GM23338 (cell line): ENCODE measurements around the gene SMR3A. TPM values are rescaled to one million over a fixed set of nuclear protein-coding genes. Genes with fewer than 3 reads are reported as not detected.

ENCODE experiments used
- ATAC-seq: fragments of 200-7000 bp; cut with Tn5 transposase; 3 replicates; pipeline ENCODE4 v1.9.1; 2020
- DNase-seq: peaks from one replicate; pipeline ENCODE4 v3.0.0-alpha.2; 2015; ENCODE audit warnings: low spot score
- H2AFZ ChIP-seq: fragments of 200-600 bp; sonication (generic); 2 replicates; pipeline ENCODE4 v1.8.0; 2016; ENCODE audit warnings: antibody characterized with exemption, mild to moderate bottlenecking, moderate library complexity
- H3F3A ChIP-seq: fragments of 200-600 bp; sonication (generic); replicated peaks from 2 replicates; pipeline ENCODE4 v1.8.0; 2017; ENCODE audit warnings: antibody characterized with exemption, mixed run types, low read depth
- H3K27ac ChIP-seq: fragments of 200-600 bp; sonication (generic); 2 replicates; pipeline ENCODE4 v1.6.1; 2016; ENCODE audit warnings: low read depth
- H3K27me3 ChIP-seq: fragments of 200-600 bp; sonication (generic); 2 replicates; pipeline ENCODE4 v1.8.0; 2016; ENCODE audit warnings: mild to moderate bottlenecking, mixed run types, moderate library complexity; ENCODE audit not compliant: insufficient read depth
- H3K36me3 ChIP-seq: fragments of 200-600 bp; sonication (generic); 2 replicates; pipeline ENCODE4 v1.8.0; 2016; ENCODE audit warnings: mild to moderate bottlenecking; ENCODE audit not compliant: insufficient read depth
- H3K4me1 ChIP-seq: fragments of 200-600 bp; sonication (generic); 2 replicates; pipeline ENCODE4 v1.8.0; 2016; ENCODE audit warnings: mild to moderate bottlenecking, moderate library complexity; ENCODE audit not compliant: insufficient read depth
- H3K4me2 ChIP-seq: fragments of 200-600 bp; sonication (generic); 2 replicates; pipeline ENCODE4 v1.7.1; 2017; ENCODE audit warnings: mixed run types
- H3K4me3 ChIP-seq: fragments of 200-600 bp; sonication (generic); 2 replicates; pipeline ENCODE4 v1.6.1; 2016; ENCODE audit warnings: mixed run types
- H3K79me2 ChIP-seq: fragments of 200-600 bp; sonication (generic); replicated peaks from 2 replicates; pipeline ENCODE4 v1.8.0; 2017; ENCODE audit warnings: mild to moderate bottlenecking; ENCODE audit not compliant: insufficient read depth
- H3K9me2 ChIP-seq: fragments of 200-600 bp; sonication (generic); 2 replicates; pipeline ENCODE4 v1.8.0; 2017; ENCODE audit not compliant: insufficient read depth
- H4K20me1 ChIP-seq: fragments of 200-600 bp; sonication (generic); replicated peaks from 2 replicates; pipeline ENCODE4 v1.8.0; 2017; ENCODE audit warnings: mild to moderate bottlenecking; ENCODE audit not compliant: insufficient read depth
- H3K27ac Mint-ChIP-seq: 2 replicates; pipeline ENCODE4 v1.8.0; 2020; ENCODE audit warnings: inconsistent platforms, mild to moderate bottlenecking, moderate library complexity, mixed read lengths
- H3K27me3 Mint-ChIP-seq: 3 replicates; pipeline ENCODE4 v1.8.0; 2022; ENCODE audit warnings: low read depth, mild to moderate bottlenecking, moderate library complexity, mixed read lengths, inconsistent platforms; ENCODE audit not compliant: insufficient read depth, poor library complexity
- H3K36me3 Mint-ChIP-seq: 3 replicates; pipeline ENCODE4 v1.8.0; 2021; ENCODE audit warnings: low read depth, mild to moderate bottlenecking, inconsistent platforms, moderate library complexity, mixed read lengths
- H3K4me1 Mint-ChIP-seq: 3 replicates; pipeline ENCODE4 v1.8.0; 2020; ENCODE audit warnings: mild to moderate bottlenecking, inconsistent platforms, mixed read lengths
- H3K4me3 Mint-ChIP-seq: 3 replicates; pipeline ENCODE4 v1.8.0; 2021; ENCODE audit warnings: moderate library complexity, mild to moderate bottlenecking, inconsistent platforms, mixed read lengths
- H3K9me3 Mint-ChIP-seq: 3 replicates; pipeline ENCODE4 v1.8.0; 2020; ENCODE audit warnings: moderate library complexity, mild to moderate bottlenecking, inconsistent platforms, mixed read lengths
- CTCF ChIP-seq, 2 experiments: fragments of 200-600 bp in 1 of 2; sonication (generic) in 1 of 2; conservative IDR thresholded peaks; 2 replicates each; pipeline versions ENCODE4 v1.5.1 to v1.6.1; 2016 to 2017; ENCODE audit warnings: antibody characterized with exemption in 2 of 2, low read depth in 2 of 2, mild to moderate bottlenecking in 2 of 2, moderate library complexity in 1 of 2
- EZH2 ChIP-seq: fragments of 200-600 bp; sonication (generic); IDR thresholded peaks from one replicate; pipeline ENCODE4 v1.8.0; 2017; ENCODE audit warnings: antibody characterized with exemption, mild to moderate bottlenecking, low read depth; ENCODE audit not compliant: unreplicated experiment
- EZH2phosphoT487 ChIP-seq: fragments of 200-600 bp; sonication (generic); IDR thresholded peaks from one replicate; pipeline ENCODE4 v1.8.1; 2018; ENCODE audit warnings: antibody characterized with exemption; ENCODE audit not compliant: unreplicated experiment
- JUNB ChIP-seq: IDR thresholded peaks from one replicate; pipeline ENCODE4 v1.6.1; 2016; ENCODE audit warnings: antibody characterized with exemption; ENCODE audit not compliant: unreplicated experiment
- POLR2AphosphoS5 ChIP-seq: IDR thresholded peaks from 2 replicates; pipeline ENCODE4 v1.6.1; 2016; ENCODE audit warnings: antibody characterized with exemption, low read depth
- REST ChIP-seq: IDR thresholded peaks from one replicate; pipeline ENCODE4 v1.6.1; 2018; ENCODE audit warnings: antibody characterized with exemption; ENCODE audit not compliant: unreplicated experiment
- ZNF114 ChIP-seq: fragments of 250-450 bp; sonication (Bioruptor Pico); IDR thresholded peaks from 2 replicates; pipeline ENCODE4 v1.5.0; 2020; ENCODE audit warnings: mild to moderate bottlenecking, moderate library complexity
- ZNF331 ChIP-seq: fragments of 250-450 bp; sonication (Bioruptor Pico); IDR thresholded peaks from 2 replicates; pipeline ENCODE4 v1.5.0; 2020; ENCODE audit warnings: low read depth, mild to moderate bottlenecking, moderate library complexity
- ZNF462 ChIP-seq: fragments of 250-450 bp; sonication (Bioruptor Pico); IDR thresholded peaks from 2 replicates; pipeline ENCODE4 v1.5.0; 2020; ENCODE audit warnings: mild to moderate bottlenecking, moderate library complexity
- polyA plus RNA-seq: library from polyadenylated mRNA; unstranded; fragments of >200 nt; fragmentation: Nextera tagmentation; extraction: Ambion mirVana; gene quantifications from 2 replicates; pipeline ENCODE4 v1.2.1, GENCODE V29; 2016
- total RNA-seq: library from RNA; depleted of rRNA; stranded (reverse); fragments of >200 nt; shearing (Covaris generic); gene quantifications from 2 replicates; pipeline ENCODE4 v1.2.3, GENCODE V29; 2014

Gene SMR3A
- total and polyA plus RNA-seq, 2 experiments from 2014 or later = not detected

- no peaks in the 10 kb centered on the region for H3K36me3 ChIP-seq
- no peaks in the 10 kb centered on the region for H3K79me2 ChIP-seq
- H3K4me3 ChIP-seq = no peak overlapping the region
- Mint-ChIP-seq H3K36me3 (no peaks in the 10 kb centered on the region), H3K4me3 (no peak overlapping the region), H3K27ac (no peak overlapping the region), H3K9me3 (no peaks in the 10 kb centered on the region), H3K27me3 (no peaks in the 10 kb centered on the region), H3K4me1 (no peaks in the 10 kb centered on the region)
- no peaks in the 10 kb centered on the region for H3K27me3 ChIP-seq
- DNase-seq (no peak), ATAC-seq (no peak)
- H4K20me1 ChIP-seq = no peaks in the 10 kb centered on the region
- H3K27ac ChIP-seq = no peak overlapping the region
- no peak overlapping the region for H2AFZ ChIP-seq
- H3K9me2 ChIP-seq = no peaks in the 10 kb centered on the region; the same call in 1 of the 2 replicates
- no peaks in the 10 kb centered on the region for H3F3A ChIP-seq
- H3K4me1 ChIP-seq = no peaks in the 10 kb centered on the region
- TF ChIP-seq JUNB = no peak
- no peak overlapping the region for H3K4me2 ChIP-seq
These were observed 31.7 kb downstream of the SMR3A start for GRCh38 chr4:70392057-70392776.

GRCh38 chr4:70397580-70397979, 37.0 kb downstream of the SMR3A start, which contains the start of gene OPRPN:
Gene OPRPN, plus strand, starts transcription at chr4:70397940. Its CDS starts 1,346 bp downstream, at chr4:70399286.
- H3K4me1 Mint-ChIP-seq = no peaks in the 10 kb centered on the region
- ATAC-seq (no peak), DNase-seq (no peak)
- H3K9me2 ChIP-seq = no peaks in the 10 kb centered on the region
- no peak within 1 kb of the TSS for H3K4me2 ChIP-seq
- H3F3A ChIP-seq = no peaks in the 10 kb centered on the region
- H2AFZ ChIP-seq = no peak within 1 kb of the TSS
- no peak within 1 kb of the TSS for H3K27ac ChIP-seq
- H3K4me3 Mint-ChIP-seq = no peak within 1 kb of the TSS
- no peaks in the 10 kb centered on the region for H4K20me1 ChIP-seq
- H3K4me1 ChIP-seq = no peaks in the 10 kb centered on the region
- no peaks in the 10 kb centered on the region for H3K36me3 Mint-ChIP-seq
- H3K79me2 ChIP-seq = no peaks in the 10 kb centered on the region
- H3K9me3 Mint-ChIP-seq = no peaks in the 10 kb centered on the region
- H3K27ac Mint-ChIP-seq = peak within 1 kb of the TSS; percentile 35; the same call in 1 of the 2 replicates
- no peaks in the 10 kb centered on the region for H3K27me3 Mint-ChIP-seq
- no peaks in the 10 kb centered on the region for H3K27me3 ChIP-seq
- no peaks in the 10 kb centered on the region for H3K36me3 ChIP-seq
- H3K4me3 ChIP-seq = no peak within 1 kb of the TSS
- no peak for TF ChIP-seq EZH2
- TF ChIP-seq EZH2phosphoT487 = no peak
- no peak for TF ChIP-seq POLR2AphosphoS5
- TF ChIP-seq ZNF462 (CRISPR knock-in tag) = no peak
- no peak for TF ChIP-seq JUNB
- no peak for TF ChIP-seq ZNF114 (CRISPR knock-in tag)
- TF ChIP-seq CTCF (conservative IDR thresholded peaks at IDR 0.05; ENCODE audit: low read depth in 2 of 2) = no peak
- TF ChIP-seq REST = no peak
- no peak for TF ChIP-seq ZNF331 (CRISPR knock-in tag)
